ENCODE data around the gene SCGB1D4.

DNA sequence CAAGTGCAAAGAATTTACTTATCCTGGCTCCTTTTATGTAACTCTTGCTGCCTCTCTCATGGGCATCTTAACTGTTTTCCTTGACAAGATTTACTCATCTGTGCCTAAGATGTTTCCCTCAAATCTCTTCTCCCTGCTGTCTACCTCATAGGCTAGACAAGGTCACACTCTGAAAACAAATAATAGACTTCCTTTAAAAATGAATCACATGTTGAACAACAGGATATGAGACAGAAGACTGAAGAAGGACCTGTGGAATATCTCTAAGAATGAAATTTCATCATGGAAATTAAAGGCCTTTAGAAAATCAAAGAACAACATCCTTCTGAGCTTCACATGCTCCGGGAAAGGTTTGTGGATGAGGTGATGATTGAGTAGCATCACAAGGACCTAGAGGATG, 34.9 kb downstream of the SCGB1D4 start:
- TF ChIP-seq, protein P1, sequence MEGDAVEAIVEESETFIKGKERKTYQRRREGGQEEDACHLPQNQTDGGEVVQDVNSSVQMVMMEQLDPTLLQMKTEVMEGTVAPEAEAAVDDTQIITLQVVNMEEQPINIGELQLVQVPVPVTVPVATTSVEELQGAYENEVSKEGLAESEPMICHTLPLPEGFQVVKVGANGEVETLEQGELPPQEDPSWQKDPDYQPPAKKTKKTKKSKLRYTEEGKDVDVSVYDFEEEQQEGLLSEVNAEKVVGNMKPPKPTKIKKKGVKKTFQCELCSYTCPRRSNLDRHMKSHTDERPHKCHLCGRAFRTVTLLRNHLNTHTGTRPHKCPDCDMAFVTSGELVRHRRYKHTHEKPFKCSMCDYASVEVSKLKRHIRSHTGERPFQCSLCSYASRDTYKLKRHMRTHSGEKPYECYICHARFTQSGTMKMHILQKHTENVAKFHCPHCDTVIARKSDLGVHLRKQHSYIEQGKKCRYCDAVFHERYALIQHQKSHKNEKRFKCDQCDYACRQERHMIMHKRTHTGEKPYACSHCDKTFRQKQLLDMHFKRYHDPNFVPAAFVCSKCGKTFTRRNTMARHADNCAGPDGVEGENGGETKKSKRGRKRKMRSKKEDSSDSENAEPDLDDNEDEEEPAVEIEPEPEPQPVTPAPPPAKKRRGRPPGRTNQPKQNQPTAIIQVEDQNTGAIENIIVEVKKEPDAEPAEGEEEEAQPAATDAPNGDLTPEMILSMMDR (IDR thresholded peaks at IDR 0.05), result no peak
- TF ChIP-seq POLR2A (IDR thresholded peaks at IDR 0.05), result no peak
- TF ChIP-seq POLR2AphosphoS5 (IDR thresholded peaks at IDR 0.05; ENCODE audit: insufficient read depth in 1 of 2, low read depth in 1 of 2), result no peak

Data from vagina (tissue), 2 donors.